NCI-H748 (cell line): ENCODE data around the gene SH3YL1.

Experiments used
- DNase-seq: peaks from one replicate; lab custom pipeline; 2025; ENCODE audit not compliant: unreplicated experiment; lab: John Stamatoyannopoulos, UW

Gene SH3YL1

GRCh38 chr2:282371-283263 is 18.8 kb upstream of the SH3YL1 start:
- no peak for DNase-seq

- DNase-seq = no peak
Measured at GRCh38 chr2:281381-281780, 17.5 kb upstream of the SH3YL1 start.

- no peak for DNase-seq
Measured at GRCh38 chr2:280650-281110, 16.8 kb upstream of the SH3YL1 start.

GRCh38 chr2:279956-280649 is 16.3 kb upstream of the SH3YL1 start:
- no peak for DNase-seq

- DNase-seq = no peak
Measured at GRCh38 chr2:279366-279765, 15.5 kb upstream of the SH3YL1 start.

GRCh38 chr2:278927-279320 is 15.1 kb upstream of the SH3YL1 start:
- no peak for DNase-seq

- DNase-seq = no peak
Measured at GRCh38 chr2:278312-278926, 14.6 kb upstream of the SH3YL1 start.

GRCh38 chr2:275466-275865 is 11.6 kb upstream of the SH3YL1 start:
- no peak for DNase-seq

GRCh38 chr2:274503-274902 is 10.7 kb upstream of the SH3YL1 start:
- DNase-seq = no peak

- DNase-seq = peak; percentile 46
Measured at GRCh38 chr2:273333-273732, 9.5 kb upstream of the SH3YL1 start.

GRCh38 chr2:271917-272316 is 8.1 kb upstream of the SH3YL1 start:
- no peak for DNase-seq

- no peak for DNase-seq
Measured at GRCh38 chr2:270861-271260, 7.0 kb upstream of the SH3YL1 start.

GRCh38 chr2:269356-270030 is 5.7 kb upstream of the SH3YL1 start:
- no peak for DNase-seq

GRCh38 chr2:268323-268722 is 4.5 kb upstream of the SH3YL1 start:
- DNase-seq = no peak

GRCh38 chr2:264493-265468 is 949 bp upstream of the SH3YL1 start, which contains the start of gene ACP1:
ACP1 (plus strand) TSS chr2:264947; CDS start chr2:264965, 18 bp downstream.
- peak; percentile 98 for DNase-seq

GRCh38 chr2:263022-263738 is 652 bp downstream of the SH3YL1 start:
- peak; percentile 40 for DNase-seq

GRCh38 chr2:262117-262516 is 1.7 kb downstream of the SH3YL1 start:
- DNase-seq = peak; percentile 11

- peak; percentile 8 for DNase-seq
Measured at GRCh38 chr2:260507-261161, 3.2 kb downstream of the SH3YL1 start.
